ENCODE results near the gene NCMAP.

- TF ChIP-seq CHD1 (IDR thresholded peaks at IDR 0.05; ENCODE audit: low read depth, low read length) (no peak), MXI1 (IDR thresholded peaks at IDR 0.05; ENCODE audit: borderline replicate concordance, low read depth, low read length) (no peak), RAD21 (IDR thresholded peaks at IDR 0.05; ENCODE audit: low read length) (no peak), CTCF (conservative IDR thresholded peaks at IDR 0.05; ENCODE audit: low read depth, low read length) (no peak), POLR2A (IDR thresholded peaks at IDR 0.05; ENCODE audit: low read depth, low read length) (no peak), RFX5 (IDR thresholded peaks at IDR 0.05; ENCODE audit: low read depth, low read length) (no peak), BHLHE40 (IDR thresholded peaks at IDR 0.05; ENCODE audit: low read depth, low read length) (no peak), CEBPB (IDR thresholded peaks at IDR 0.05; ENCODE audit: low read depth, low read length) (no peak), MAFK (IDR thresholded peaks at IDR 0.05; ENCODE audit: low read depth, low read length) (no peak)
Measured at GRCh38 chr1:24547195-24547594, 8.7 kb upstream of the NCMAP start.
